Measurements from ENCODE around the gene AAGAB. TPM values are rescaled to one million over a fixed set of nuclear protein-coding genes. Genes with fewer than 3 reads are reported as not detected.

AAGAB gene
- total and polyA plus RNA-seq, 5 donors from 2014 or later: 28.1 to 67.5 (median 54.3) TPM

GRCh38 chr15:67190326-67190725 lies 64.1 kb downstream of the AAGAB start:
- no peak overlapping the region for H3K4me3 Mint-ChIP-seq
- H3K36me3 Mint-ChIP-seq: peaks cover 53% of the 10 kb centered on the region
- ATAC-seq (ENCODE audit: low read depth in 2 of 2): no peak
- DNase-seq: no peak
- no peak overlapping the region for H3K27ac Mint-ChIP-seq
- Histone ChIP-seq H3K36me3 (ENCODE audit: control insufficient read depth, insufficient read depth, low read length) (peaks cover 82% of the 10 kb centered on the region), H3K27ac (ENCODE audit: insufficient read depth, low read length, poor library complexity, severe bottlenecking) (no peak overlapping the region), H3K27me3 (ENCODE audit: control insufficient read depth, insufficient read depth, low read length) (no peaks in the 10 kb centered on the region), H3K4me3 (ENCODE audit: low read depth, low read length) (no peak overlapping the region), H3K4me1 (ENCODE audit: control insufficient read depth, insufficient read depth, low read length, poor library complexity, severe bottlenecking) (no peaks in the 10 kb centered on the region), H3K9me3 (ENCODE audit: control insufficient read depth in 2 of 2, low read length in 2 of 2) (no peaks in the 10 kb centered on the region)
- H3K27me3 Mint-ChIP-seq: no peaks in the 10 kb centered on the region
- H3K4me1 Mint-ChIP-seq: peaks cover 0 to 5% (median under 1%) of the 10 kb centered on the region in 4 donors
- peaks cover 0 to 1% (median 0%) of the 10 kb centered on the region in 7 donors for H3K9me3 Mint-ChIP-seq

- peaks cover 58% of the 10 kb centered on the region for H3K36me3 Mint-ChIP-seq
- no peak overlapping the region for H3K4me3 Mint-ChIP-seq
- Histone ChIP-seq H3K36me3 (ENCODE audit: control insufficient read depth, insufficient read depth, low read length) (peaks cover 90% of the 10 kb centered on the region), H3K4me3 (ENCODE audit: low read depth, low read length) (no peak overlapping the region), H3K9me3 (ENCODE audit: control insufficient read depth in 2 of 2, low read length in 2 of 2) (no peaks in the 10 kb centered on the region), H3K27ac (ENCODE audit: insufficient read depth, low read length, poor library complexity, severe bottlenecking) (no peak overlapping the region), H3K27me3 (ENCODE audit: control insufficient read depth, insufficient read depth, low read length) (no peaks in the 10 kb centered on the region), H3K4me1 (ENCODE audit: control insufficient read depth, insufficient read depth, low read length, poor library complexity, severe bottlenecking) (no peaks in the 10 kb centered on the region)
- peaks cover 0 to 1% (median 0%) of the 10 kb centered on the region in 7 donors for H3K9me3 Mint-ChIP-seq
- H3K4me1 Mint-ChIP-seq: peaks cover 0 to 5% (median under 1%) of the 10 kb centered on the region in 4 donors
- H3K27ac Mint-ChIP-seq: peak overlapping the region in 1 of 3 donors; percentile 20
- H3K27me3 Mint-ChIP-seq: no peaks in the 10 kb centered on the region
- DNase-seq: no peak
- ATAC-seq (ENCODE audit: low read depth in 2 of 2): no peak
Measured at GRCh38 chr15:67189326-67190051, 65.0 kb downstream of the AAGAB start.

GRCh38 chr15:67188551-67189218 lies 65.8 kb downstream of the AAGAB start:
- H3K4me3 Mint-ChIP-seq: peak overlapping the region in 1 of 4 donors; percentile 53
- H3K27me3 Mint-ChIP-seq: no peaks in the 10 kb centered on the region
- H3K27me3 ChIP-seq (ENCODE audit: control insufficient read depth, insufficient read depth, low read length): no peaks in the 10 kb centered on the region
- peaks cover 89% of the 10 kb centered on the region for H3K36me3 ChIP-seq (ENCODE audit: control insufficient read depth, insufficient read depth, low read length)
- H3K9me3 Mint-ChIP-seq: peaks cover 0 to 1% (median 0%) of the 10 kb centered on the region in 7 donors
- DNase-seq (no peak), ATAC-seq (ENCODE audit: low read depth in 2 of 2) (no peak)
- no peaks in the 10 kb centered on the region for H3K9me3 ChIP-seq (ENCODE audit: control insufficient read depth in 2 of 2, low read length in 2 of 2)
- H3K27ac Mint-ChIP-seq: peak overlapping the region in 1 of 3 donors; percentile 83
- peaks cover 0 to 5% (median under 1%) of the 10 kb centered on the region in 4 donors for H3K4me1 Mint-ChIP-seq
- no peak overlapping the region for H3K27ac ChIP-seq (ENCODE audit: insufficient read depth, low read length, poor library complexity, severe bottlenecking)
- no peak overlapping the region for H3K4me3 ChIP-seq (ENCODE audit: low read depth, low read length)
- peaks cover 60% of the 10 kb centered on the region for H3K36me3 Mint-ChIP-seq
- no peaks in the 10 kb centered on the region for H3K4me1 ChIP-seq (ENCODE audit: control insufficient read depth, insufficient read depth, low read length, poor library complexity, severe bottlenecking)

- Mint-ChIP-seq H3K27ac (no peak overlapping the region), H3K36me3 (peaks cover 54% of the 10 kb centered on the region), H3K4me3 (no peak overlapping the region), H3K9me3 (peaks cover 0 to 1% (median 0%) of the 10 kb centered on the region in 7 donors), H3K27me3 (no peaks in the 10 kb centered on the region), H3K4me1 (peaks cover 0 to 4% (median under 1%) of the 10 kb centered on the region in 4 donors)
- peaks cover 88% of the 10 kb centered on the region for H3K36me3 ChIP-seq (ENCODE audit: control insufficient read depth, insufficient read depth, low read length)
- ATAC-seq (ENCODE audit: low read depth in 2 of 2): no peak
- H3K4me1 ChIP-seq (ENCODE audit: control insufficient read depth, insufficient read depth, low read length, poor library complexity, severe bottlenecking): no peaks in the 10 kb centered on the region
- H3K27me3 ChIP-seq (ENCODE audit: control insufficient read depth, insufficient read depth, low read length): no peaks in the 10 kb centered on the region
- H3K27ac ChIP-seq (ENCODE audit: insufficient read depth, low read length, poor library complexity, severe bottlenecking): no peak overlapping the region
- no peak overlapping the region for H3K4me3 ChIP-seq (ENCODE audit: low read depth, low read length)
- H3K9me3 ChIP-seq (ENCODE audit: control insufficient read depth in 2 of 2, low read length in 2 of 2): no peaks in the 10 kb centered on the region
- DNase-seq: no peak
Measured at GRCh38 chr15:67187351-67187854, 67.1 kb downstream of the AAGAB start.

GRCh38 chr15:67186688-67187087 lies 67.8 kb downstream of the AAGAB start:
- Histone ChIP-seq H3K4me1 (ENCODE audit: control insufficient read depth, insufficient read depth, low read length, poor library complexity, severe bottlenecking) (no peaks in the 10 kb centered on the region), H3K36me3 (ENCODE audit: control insufficient read depth, insufficient read depth, low read length) (peaks cover 87% of the 10 kb centered on the region), H3K4me3 (ENCODE audit: low read depth, low read length) (no peak overlapping the region), H3K27me3 (ENCODE audit: control insufficient read depth, insufficient read depth, low read length) (no peaks in the 10 kb centered on the region), H3K27ac (ENCODE audit: insufficient read depth, low read length, poor library complexity, severe bottlenecking) (no peak overlapping the region), H3K9me3 (ENCODE audit: control insufficient read depth in 2 of 2, low read length in 2 of 2) (no peaks in the 10 kb centered on the region)
- peaks cover 0 to 4% (median under 1%) of the 10 kb centered on the region in 4 donors for H3K4me1 Mint-ChIP-seq
- no peak overlapping the region for H3K4me3 Mint-ChIP-seq
- peaks cover 0 to 1% (median 0%) of the 10 kb centered on the region in 7 donors for H3K9me3 Mint-ChIP-seq
- no peaks in the 10 kb centered on the region for H3K27me3 Mint-ChIP-seq
- ATAC-seq (ENCODE audit: low read depth in 2 of 2) (no peak), DNase-seq (no peak)
- H3K36me3 Mint-ChIP-seq: peaks cover 47% of the 10 kb centered on the region
- H3K27ac Mint-ChIP-seq: no peak overlapping the region

- Histone ChIP-seq H3K36me3 (ENCODE audit: control insufficient read depth, insufficient read depth, low read length) (peaks cover 82% of the 10 kb centered on the region), H3K27me3 (ENCODE audit: control insufficient read depth, insufficient read depth, low read length) (no peaks in the 10 kb centered on the region), H3K27ac (ENCODE audit: insufficient read depth, low read length, poor library complexity, severe bottlenecking) (no peak overlapping the region), H3K9me3 (ENCODE audit: control insufficient read depth in 2 of 2, low read length in 2 of 2) (no peaks in the 10 kb centered on the region), H3K4me3 (ENCODE audit: low read depth, low read length) (no peak overlapping the region), H3K4me1 (ENCODE audit: control insufficient read depth, insufficient read depth, low read length, poor library complexity, severe bottlenecking) (no peaks in the 10 kb centered on the region)
- ATAC-seq (ENCODE audit: low read depth in 2 of 2) (no peak), DNase-seq (no peak)
- Mint-ChIP-seq H3K4me3 (no peak overlapping the region), H3K27me3 (no peaks in the 10 kb centered on the region), H3K36me3 (peaks cover 43% of the 10 kb centered on the region), H3K4me1 (peaks cover 0 to 4% (median under 1%) of the 10 kb centered on the region in 4 donors), H3K9me3 (peaks cover 0 to 1% (median 0%) of the 10 kb centered on the region in 7 donors), H3K27ac (peak overlapping the region in 1 of 3 donors; percentile 29)
Measured at GRCh38 chr15:67186226-67186649, 68.2 kb downstream of the AAGAB start.

- H3K27ac ChIP-seq (ENCODE audit: insufficient read depth, low read length, poor library complexity, severe bottlenecking): no peak overlapping the region
- H3K9me3 Mint-ChIP-seq: peaks cover 0 to 1% (median 0%) of the 10 kb centered on the region in 7 donors
- no peak overlapping the region for H3K4me3 ChIP-seq (ENCODE audit: low read depth, low read length)
- H3K4me1 Mint-ChIP-seq: peaks cover 0 to 4% (median under 1%) of the 10 kb centered on the region in 4 donors
- no peaks in the 10 kb centered on the region for H3K27me3 ChIP-seq (ENCODE audit: control insufficient read depth, insufficient read depth, low read length)
- H3K27me3 Mint-ChIP-seq: no peaks in the 10 kb centered on the region
- ATAC-seq (ENCODE audit: low read depth in 2 of 2) (peak; percentile 22 to 37), DNase-seq (no peak)
- H3K4me3 Mint-ChIP-seq: no peak overlapping the region
- H3K36me3 Mint-ChIP-seq: peaks cover 39% of the 10 kb centered on the region
- no peaks in the 10 kb centered on the region for H3K4me1 ChIP-seq (ENCODE audit: control insufficient read depth, insufficient read depth, low read length, poor library complexity, severe bottlenecking)
- H3K9me3 ChIP-seq (ENCODE audit: control insufficient read depth in 2 of 2, low read length in 2 of 2): no peaks in the 10 kb centered on the region
- H3K36me3 ChIP-seq (ENCODE audit: control insufficient read depth, insufficient read depth, low read length): peaks cover 77% of the 10 kb centered on the region
- H3K27ac Mint-ChIP-seq: peak overlapping the region in 2 of 3 donors; percentile 29 to 84
Measured at GRCh38 chr15:67185621-67186225, 68.7 kb downstream of the AAGAB start.
